GM21526 (cell line): ENCODE data around the gene ZDHHC13.
"Not testable (repeated sequence)": the region's sequence is repeated elsewhere in the genome, so short reads cannot be mapped to it uniquely, and the experiment has no call there.

Experiments
- ATAC-seq: cut with Tn5 transposase; IDR thresholded peaks from one replicate; pipeline ENCODE4 v1.9.1; 2021; ENCODE audit warnings: moderate library complexity; ENCODE audit not compliant: unreplicated experiment, low FRiP score

Gene ZDHHC13

GRCh38 chr11:19099093-19099492, 17.9 kb upstream of the ZDHHC13 start:
- ATAC-seq: no peak

GRCh38 chr11:19100885-19101284, 16.1 kb upstream of the ZDHHC13 start:
- no peak for ATAC-seq

GRCh38 chr11:19101796-19102520, 15.0 kb upstream of the ZDHHC13 start:
- no peak for ATAC-seq

- ATAC-seq: no peak
These were observed 14.5 kb upstream of the ZDHHC13 start for GRCh38 chr11:19102521-19102900.

- no peak for ATAC-seq
These were observed 12.0 kb upstream of the ZDHHC13 start for GRCh38 chr11:19105011-19105410.

GRCh38 chr11:19107125-19107524, 9.8 kb upstream of the ZDHHC13 start:
- no peak for ATAC-seq

GRCh38 chr11:19110295-19110694, 6.7 kb upstream of the ZDHHC13 start:
- ATAC-seq: no peak

GRCh38 chr11:19111809-19112208, 5.2 kb upstream of the ZDHHC13 start:
- ATAC-seq: no peak

GRCh38 chr11:19116276-19116970, 545 bp upstream of the ZDHHC13 start:
- no peak for ATAC-seq

GRCh38 chr11:19117760-19118097, 761 bp downstream of the ZDHHC13 start:
- ATAC-seq: no peak

GRCh38 chr11:19121646-19122045, 4.7 kb downstream of the ZDHHC13 start:
- no peak for ATAC-seq

GRCh38 chr11:19122960-19123615, 6.1 kb downstream of the ZDHHC13 start:
- ATAC-seq: no peak

- ATAC-seq: not testable (repeated sequence)
These were observed 9.8 kb downstream of the ZDHHC13 start for GRCh38 chr11:19126562-19127325.

GRCh38 chr11:19134004-19134403, 17.0 kb downstream of the ZDHHC13 start:
- ATAC-seq: no peak

- ATAC-seq: not testable (repeated sequence)
These were observed 19.9 kb downstream of the ZDHHC13 start for GRCh38 chr11:19136884-19137283.

- no peak for ATAC-seq
These were observed 28.4 kb downstream of the ZDHHC13 start for GRCh38 chr11:19145319-19145718.

- no peak for ATAC-seq
These were observed 39.9 kb downstream of the ZDHHC13 start for GRCh38 chr11:19156892-19157291.

GRCh38 chr11:19160847-19161246, 43.9 kb downstream of the ZDHHC13 start:
- ATAC-seq: no peak

- ATAC-seq: no peak
These were observed 44.7 kb downstream of the ZDHHC13 start for GRCh38 chr11:19161651-19162050.

GRCh38 chr11:19162951-19163505, 46.1 kb downstream of the ZDHHC13 start:
- ATAC-seq: no peak

GRCh38 chr11:19163617-19164016, 46.6 kb downstream of the ZDHHC13 start:
- no peak for ATAC-seq
